Measurements from ENCODE around the gene RANBP3.
"Not testable (repeated sequence)": the region's sequence is repeated elsewhere in the genome, so short reads cannot be mapped to it uniquely, and the experiment has no call there.

GRCh38 chr19:6024756-6025155 lies 46.8 kb upstream of the RANBP3 start:
- TF ChIP-seq CTCF (IDR thresholded peaks at IDR 0.05); ZFX (IDR thresholded peaks at IDR 0.05; ENCODE audit: borderline replicate concordance): not testable (repeated sequence)
